ENCODE results near the gene TOMM70.

GRCh38 chr3:100376301-100376700, 24.6 kb downstream of the TOMM70 start:
- TF ChIP-seq, protein P1, sequence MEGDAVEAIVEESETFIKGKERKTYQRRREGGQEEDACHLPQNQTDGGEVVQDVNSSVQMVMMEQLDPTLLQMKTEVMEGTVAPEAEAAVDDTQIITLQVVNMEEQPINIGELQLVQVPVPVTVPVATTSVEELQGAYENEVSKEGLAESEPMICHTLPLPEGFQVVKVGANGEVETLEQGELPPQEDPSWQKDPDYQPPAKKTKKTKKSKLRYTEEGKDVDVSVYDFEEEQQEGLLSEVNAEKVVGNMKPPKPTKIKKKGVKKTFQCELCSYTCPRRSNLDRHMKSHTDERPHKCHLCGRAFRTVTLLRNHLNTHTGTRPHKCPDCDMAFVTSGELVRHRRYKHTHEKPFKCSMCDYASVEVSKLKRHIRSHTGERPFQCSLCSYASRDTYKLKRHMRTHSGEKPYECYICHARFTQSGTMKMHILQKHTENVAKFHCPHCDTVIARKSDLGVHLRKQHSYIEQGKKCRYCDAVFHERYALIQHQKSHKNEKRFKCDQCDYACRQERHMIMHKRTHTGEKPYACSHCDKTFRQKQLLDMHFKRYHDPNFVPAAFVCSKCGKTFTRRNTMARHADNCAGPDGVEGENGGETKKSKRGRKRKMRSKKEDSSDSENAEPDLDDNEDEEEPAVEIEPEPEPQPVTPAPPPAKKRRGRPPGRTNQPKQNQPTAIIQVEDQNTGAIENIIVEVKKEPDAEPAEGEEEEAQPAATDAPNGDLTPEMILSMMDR (IDR thresholded peaks at IDR 0.05): no peak
- TF ChIP-seq POLR2A (IDR thresholded peaks at IDR 0.05): no peak

Measured in adrenal gland (tissue), 5 donors.